PC-9 (cell line): ENCODE results near the gene SH3TC1. TPM values are rescaled to one million over a fixed set of nuclear protein-coding genes. Genes with fewer than 3 reads are reported as not detected.

Experiments used
- BruUV-seq: library from RNA; stranded (reverse); fragments of 400-500 nt; replicated peaks from 2 replicates; lab custom pipeline; 2021; lab: Mats Ljungman, UMichigan
- CTCF ChIA-PET: fragments of 300-600 bp; sonication (Branson Sonifier 250); formaldehyde crosslinking; loops from one replicate; lab custom pipeline; 2022; ENCODE audit warnings: antibody characterized with exemption; lab: Charles Lee
- POLR2A ChIA-PET: fragments of 300-600 bp; sonication (Branson Sonifier 250); formaldehyde crosslinking; loops from one replicate; lab custom pipeline; 2022; ENCODE audit warnings: antibody characterized with exemption; ENCODE audit not compliant: unreplicated experiment; lab: Charles Lee
- DNase-seq, 2 experiments: peaks; one replicate each; pipeline versions ENCODE4 v3.0.0 to v3.0.0-alpha.2; 2015 to 2022; ENCODE audit warnings: mixed read lengths in 1 of 2
- H2AFZ ChIP-seq: fragments of 200-600 bp; sonication (generic); 2 replicates; pipeline ENCODE4 v1.8.1; 2017; ENCODE audit warnings: antibody characterized with exemption
- H3F3A ChIP-seq: fragments of 200-600 bp; sonication (generic); 2 replicates; pipeline ENCODE4 v1.8.1; 2017; ENCODE audit warnings: antibody characterized with exemption, mild to moderate bottlenecking, low read depth; ENCODE audit not compliant: insufficient read depth
- H3K27ac ChIP-seq: fragments of 200-600 bp; sonication (generic); 2 replicates; pipeline ENCODE4 v1.6.1; 2016; ENCODE audit warnings: mixed run types
- H3K27me3 ChIP-seq: fragments of 200-600 bp; sonication (generic); 2 replicates; pipeline ENCODE4 v1.6.1; 2016; ENCODE audit warnings: low read depth, mixed run types; ENCODE audit not compliant: insufficient read depth
- H3K36me3 ChIP-seq: fragments of 200-600 bp; sonication (generic); 2 replicates; pipeline ENCODE4 v1.6.1; 2016; ENCODE audit warnings: low read depth, mixed run types
- H3K4me1 ChIP-seq: fragments of 200-600 bp; sonication (generic); replicated peaks from 2 replicates; pipeline ENCODE4 v1.6.1; 2016; ENCODE audit warnings: mixed run types; ENCODE audit not compliant: insufficient read depth
- H3K4me2 ChIP-seq: fragments of 200-600 bp; sonication (generic); 2 replicates; pipeline ENCODE4 v1.6.1; 2017; ENCODE audit warnings: mixed run types
- H3K4me3 ChIP-seq: fragments of 200-600 bp; sonication (generic); 2 replicates; pipeline ENCODE4 v1.6.1; 2016; ENCODE audit warnings: mixed run types
- H3K79me2 ChIP-seq: fragments of 200-600 bp; sonication (generic); 2 replicates; pipeline ENCODE4 v1.6.1; 2017; ENCODE audit warnings: low read depth, mixed run types
- H3K9me2 ChIP-seq: fragments of 200-600 bp; sonication (generic); 2 replicates; pipeline ENCODE4 v1.8.1; 2017; ENCODE audit warnings: mild to moderate bottlenecking; ENCODE audit not compliant: insufficient read depth
- H3K9me3 ChIP-seq: fragments of 200-600 bp; sonication (generic); 2 replicates; pipeline ENCODE4 v1.8.1; 2016; ENCODE audit warnings: low read depth; ENCODE audit not compliant: insufficient read depth
- H4K20me1 ChIP-seq: fragments of 200-600 bp; sonication (generic); 2 replicates; pipeline ENCODE4 v1.8.1; 2017; ENCODE audit not compliant: insufficient read depth
- CTCF ChIP-seq: fragments of 200-600 bp; sonication (generic); conservative IDR thresholded peaks from 2 replicates; pipeline ENCODE4 v1.6.1; 2017; ENCODE audit warnings: mixed run types, antibody characterized with exemption, mild to moderate bottlenecking, moderate library complexity
- EZH2 ChIP-seq: fragments of 200-600 bp; sonication (generic); IDR thresholded peaks from 2 replicates; pipeline ENCODE4 v1.8.0; 2017; ENCODE audit warnings: antibody characterized with exemption, low read depth
- intact Hi-C: fragments of 100-400 bp; cut with micrococcal nuclease; formaldehyde crosslinking; loops from one replicate; pipeline ENCODE4 v1.10.0; 2022; ENCODE audit not compliant: unreplicated experiment
- total RNA-seq: library from RNA; stranded (reverse); gene quantifications from 2 replicates; pipeline ENCODE4 v1.2.3, GENCODE V29; 2021

SH3TC1 gene
- total RNA-seq, 1 experiment from 2014 or later: 5.2 TPM

- H2AFZ ChIP-seq: peak within 1 kb of the TSS; percentile 93
- intact Hi-C loops: no loop called here
- H3K4me1 ChIP-seq: no peaks in the 10 kb centered on the region; the same call in 1 of the 2 replicates
- H3F3A ChIP-seq: no peaks in the 10 kb centered on the region
- no peaks in the 10 kb centered on the region for H3K79me2 ChIP-seq
- H3K4me2 ChIP-seq: peak within 1 kb of the TSS; percentile 85
- H3K9me2 ChIP-seq: no peaks in the 10 kb centered on the region
- no peaks in the 10 kb centered on the region for H3K9me3 ChIP-seq
- BruUV-seq: no TSS peak
- H3K4me3 ChIP-seq: peak within 1 kb of the TSS; percentile 90
- TF ChIP-seq CTCF (no peak), EZH2 (no peak)
- ChIA-PET POLR2A (interaction anchor here (0.6 kb wide), 1 partner anchor 109 kb away, joined by 5 read pairs; no protein-coding TSS in a partner anchor), CTCF (interaction anchor here (0.6 to 0.7 kb wide), 3 partner anchors 18 to 713 kb away, joined by 3 to 4 read pairs (median 3); no protein-coding TSS in a partner anchor)
- DNase-seq: peak; percentile 85 to 99
- H3K36me3 ChIP-seq: no peaks in the 10 kb centered on the region
- no peak within 1 kb of the TSS for H3K27ac ChIP-seq
- no peaks in the 10 kb centered on the region for H4K20me1 ChIP-seq
- no peaks in the 10 kb centered on the region for H3K27me3 ChIP-seq
These were observed 40.2 kb upstream of the SH3TC1 start, which contains the start of gene ABLIM2 for GRCh38 chr4:8158710-8159536. Gene ABLIM2, minus strand, starts transcription at chr4:8158813. Its CDS starts 124 bp downstream, at chr4:8158689.

GRCh38 chr4:8159537-8160232, 39.4 kb upstream of the SH3TC1 start:
- ChIA-PET CTCF (interaction anchor here (0.7 kb wide), 1 partner anchor 17 kb away, joined by 3 read pairs; no protein-coding TSS in a partner anchor), POLR2A (no interaction called here)
- Histone ChIP-seq H3K4me2 (peak overlapping the region; percentile 85), H3K27me3 (no peaks in the 10 kb centered on the region), H2AFZ (peak overlapping the region; percentile 93), H3K36me3 (no peaks in the 10 kb centered on the region), H3K4me1 (no peaks in the 10 kb centered on the region; the same call in 1 of the 2 replicates), H3K79me2 (no peaks in the 10 kb centered on the region), H3K4me3 (peak overlapping the region; percentile 90), H3K9me3 (no peaks in the 10 kb centered on the region), H4K20me1 (no peaks in the 10 kb centered on the region), H3K27ac (no peak overlapping the region), H3F3A (no peaks in the 10 kb centered on the region), H3K9me2 (no peaks in the 10 kb centered on the region)
- TF ChIP-seq CTCF (no peak), EZH2 (no peak)
- no peak for DNase-seq
- no TSS peak for BruUV-seq
- intact Hi-C loops: no loop called here

GRCh38 chr4:8160233-8160560, 38.9 kb upstream of the SH3TC1 start:
- Histone ChIP-seq H3K4me3 (no peak overlapping the region), H3F3A (no peaks in the 10 kb centered on the region), H3K9me2 (no peaks in the 10 kb centered on the region), H3K4me2 (no peak overlapping the region), H3K9me3 (no peaks in the 10 kb centered on the region), H3K27ac (no peak overlapping the region), H2AFZ (no peak overlapping the region), H4K20me1 (no peaks in the 10 kb centered on the region), H3K36me3 (no peaks in the 10 kb centered on the region), H3K79me2 (no peaks in the 10 kb centered on the region), H3K27me3 (no peaks in the 10 kb centered on the region), H3K4me1 (no peaks in the 10 kb centered on the region; the same call in 1 of the 2 replicates)
- CTCF ChIA-PET: no interaction called here
- TF ChIP-seq EZH2 (no peak), CTCF (no peak)
- POLR2A ChIA-PET: no interaction called here
- BruUV-seq: no TSS peak
- no peak for DNase-seq
- intact Hi-C loops: no loop called here
